HT-29 (cell line): ENCODE results near the gene HOXA11. TPM values are rescaled to one million over a fixed set of nuclear protein-coding genes. Genes with fewer than 3 reads are reported as not detected.

ENCODE experiments used
- DNase-seq: peaks from one replicate; pipeline ENCODE4 v3.0.0-alpha.2; 2015; ENCODE audit warnings: low spot score
- small RNA-seq: library from RNA; depleted of rRNA; stranded (forward); fragments of <200 nt; gene quantifications from one replicate; pipeline ENCODE3, GENCODE V24; 2014
- total RNA-seq: library from RNA; depleted of rRNA; stranded (reverse); fragments of >200 nt; shearing (Covaris generic); gene quantifications from 2 replicates; pipeline ENCODE4 v1.2.3, GENCODE V29; 2014; rRNA removed

HOXA11 gene
- total RNA-seq, 1 experiment from 2014 or later, result 67.7 TPM

- DNase-seq, result no peak
Observed at GRCh38 chr7:27134392-27134791, 50.6 kb downstream of the HOXA11 start.

GRCh38 chr7:27133409-27134231, 51.4 kb downstream of the HOXA11 start:
- DNase-seq, result no peak

DNA sequence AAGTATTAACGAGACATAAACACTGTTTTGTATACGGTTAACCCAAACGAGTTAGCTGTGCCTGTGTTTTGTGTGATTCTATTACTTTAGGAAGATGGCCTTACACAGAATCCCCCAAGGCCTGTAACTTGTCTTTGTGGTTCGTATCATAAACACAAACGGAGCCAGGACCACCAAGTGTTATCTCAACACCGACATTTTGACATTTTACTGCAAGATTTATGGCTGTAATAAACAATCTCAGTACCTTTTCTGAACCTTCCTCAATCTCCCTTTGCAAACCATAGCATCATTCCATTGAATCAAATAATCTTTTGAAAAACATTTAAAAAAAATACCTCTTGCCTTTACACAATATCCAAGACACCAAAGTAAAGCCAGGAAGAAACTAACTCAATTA, 52.1 kb downstream of the HOXA11 start:
- DNase-seq, result no peak

GRCh38 chr7:27132214-27132613, 52.8 kb downstream of the HOXA11 start:
- DNase-seq, result no peak

- no peak for DNase-seq
Observed at GRCh38 chr7:27131390-27131819, 53.6 kb downstream of the HOXA11 start.

Small RNA genes within 50 kb of the gene (small RNA-seq; reads per million reads assigned to genes)
- not detected for gene AC004080.5
- gene RF02140, result not detected
- gene RF02141, result not detected

Other genes starting within 250 kb of the HOXA11 start
- 2.0 and 3.9 TPM in 2 replicates for gene HOXA1, start 89.2 kb downstream of the HOXA11 start, total RNA-seq
- 6.6 and 7.3 TPM in 2 replicates for gene HOXA2, start 82.5 kb downstream of the HOXA11 start, total RNA-seq
- 2.2 and 3.7 TPM in 2 replicates for gene HOXA4, start 54.5 kb downstream of the HOXA11 start, total RNA-seq
- 22.1 and 29.3 TPM in 2 replicates for gene HOXA5, start 41.6 kb downstream of the HOXA11 start, total RNA-seq
- 25.5 and 28.1 TPM in 2 replicates for gene HOXA6, start 37.5 kb downstream of the HOXA11 start, total RNA-seq
- gene HOXA3, start 32.6 kb downstream of the HOXA11 start, total RNA-seq, result 27.8 and 29.0 TPM in 2 replicates
- 5.6 and 10.7 TPM in 2 replicates for gene HOXA7, start 28.6 kb downstream of the HOXA11 start, total RNA-seq
- 96.1 and 99.2 TPM in 2 replicates for gene HOXA9, start 19.7 kb downstream of the HOXA11 start, total RNA-seq
- 78.9 and 86.4 TPM in 2 replicates for gene HOXA10, start 10.9 kb downstream of the HOXA11 start, total RNA-seq
- gene HOXA13, start 14.9 kb upstream of the HOXA11 start, total RNA-seq, result 19.8 and 22.2 TPM in 2 replicates
- gene EVX1, start 57.6 kb upstream of the HOXA11 start, total RNA-seq, result 0.31 TPM in 1 of 2 replicates, not detected in the other